OCI-LY7 (cell line): ENCODE results near the gene CEP89.

Experiments
- CTCF ChIP-seq: fragments of 200-600 bp; sonication (generic); conservative IDR thresholded peaks from 2 replicates; pipeline ENCODE4 v1.5.1; 2014; ENCODE audit warnings: mild to moderate bottlenecking, antibody characterized with exemption, low read length, moderate library complexity, mixed read lengths
- EZH2phosphoT487 ChIP-seq: fragments of 200-600 bp; sonication (generic); IDR thresholded peaks from 2 replicates; pipeline ENCODE4 v1.6.1; 2018; ENCODE audit warnings: low read depth, borderline replicate concordance, mild to moderate bottlenecking, mixed run types, antibody characterized with exemption, low read length, moderate library complexity, mixed read lengths

- TF ChIP-seq EZH2phosphoT487 (no peak), CTCF (no peak)
These were observed 119.5 kb downstream of the CEP89 start for GRCh38 chr19:32852216-32852615.
